ENCODE measurements around the gene ERG. TPM values are rescaled to one million over a fixed set of nuclear protein-coding genes. Genes with fewer than 3 reads are reported as not detected.

Gene ERG
- total and polyA plus RNA-seq, 2 of the 8 experiments (the other 6 are each of a cell fraction or from before 2014, with no cell fraction given): 1.0 to 3.0 TPM

- Histone ChIP-seq H3K14ac (ENCODE audit: insufficient read length) (no peak overlapping the region), H4K8ac (ENCODE audit: extremely low read depth, insufficient read depth, low read length) (no peak overlapping the region), H3K4me2 (ENCODE audit: insufficient read depth in 1 of 2, low read depth in 2 of 2, low read length in 2 of 2) (no peak overlapping the region), H3K4me3 (ENCODE audit: extremely low read depth in 1 of 4, insufficient read depth in 2 of 4, low read depth in 3 of 4, low read length in 4 of 4) (no peak overlapping the region), H2BK12ac (ENCODE audit: low read depth, low read length) (no peak overlapping the region), H3K23ac (ENCODE audit: insufficient read length) (no peak overlapping the region), H3K27ac (ENCODE audit: low read depth, low read length) (no peak overlapping the region), H3K9me3 (ENCODE audit: insufficient read depth in 2 of 2, low read depth in 1 of 2, low read length in 1 of 2) (no peaks in the 10 kb centered on the region), H4K5ac (ENCODE audit: insufficient read length, low read depth, low read length) (no peak overlapping the region), H2AFZ (ENCODE audit: low read length) (no peak overlapping the region), H3K36me3 (ENCODE audit: control insufficient read depth in 2 of 4, insufficient read depth in 4 of 4, low read length in 3 of 4) (no peaks in the 10 kb centered on the region), H4K91ac (replicated peaks; ENCODE audit: insufficient read length, low read length) (no peak overlapping the region), H3K18ac (ENCODE audit: extremely low read depth, low read length) (no peak overlapping the region), H3K56ac (replicated peaks; ENCODE audit: insufficient read length, low read depth, low read length) (no peak overlapping the region), H3K4me1 (replicated peaks in 1 of 4; ENCODE audit: control insufficient read depth in 3 of 4, insufficient read depth in 4 of 4, low read length in 3 of 4) (peaks cover 0 to 6% (median 0%) of the 10 kb centered on the region in 4 experiments; a peak in 2 of 7 replicates), H2BK20ac (ENCODE audit: low read length) (no peak overlapping the region), H3K79me2 (ENCODE audit: control insufficient read depth in 1 of 2, insufficient read depth in 2 of 2, low read length in 2 of 2) (no peaks in the 10 kb centered on the region), H2BK120ac (replicated peaks; ENCODE audit: low read depth, low read length) (no peak overlapping the region), H2AK5ac (ENCODE audit: low read depth, low read length) (no peak overlapping the region), H2BK15ac (ENCODE audit: low read length) (no peak overlapping the region), H3K79me1 (ENCODE audit: low read depth, low read length) (no peaks in the 10 kb centered on the region), H3K9ac (replicated peaks in 1 of 4; ENCODE audit: extremely low read depth in 1 of 4, low read depth in 3 of 4, low read length in 3 of 4) (no peak overlapping the region), H4K20me1 (replicated peaks in 1 of 2; ENCODE audit: control insufficient read depth in 1 of 2, insufficient read depth in 2 of 2, low read length in 2 of 2) (no peaks in the 10 kb centered on the region), H3K4ac (replicated peaks; ENCODE audit: insufficient read length, low read depth, low read length) (no peak overlapping the region), H3K27me3 (replicated peaks in 1 of 4; ENCODE audit: control insufficient read depth in 3 of 4, extremely low read depth in 1 of 4, insufficient read depth in 3 of 4, low read length in 3 of 4) (0 out of 7 replicates have a peak, but pooled peaks cover 0 to 2% (median 0%) of the 10 kb centered on the region in 4 experiments), H3K23me2 (ENCODE audit: low read depth, low read length) (no peaks in the 10 kb centered on the region), H2BK5ac (ENCODE audit: low read depth, low read length) (no peak overlapping the region)
- WGBS, 2 experiments (ENCODE audit: extremely low coverage in 1 of 2, insufficient coverage in 1 of 2, insufficient read length in 1 of 2, insufficient replicate concordance in 2 of 2, low coverage in 1 of 2, low lambda C conversion rate in 2 of 2, missing lambda C conversion rate in 1 of 2): 78% methylated on average over 3 of the region's 4 CpGs; no CpG with 5 or more reads in 1 of the 2 experiments
- TF ChIP-seq MAFK (IDR thresholded peaks at IDR 0.05; ENCODE audit: low read depth, low read length): no peak
- TF ChIP-seq ZNF274 (IDR thresholded peaks at IDR 0.05; ENCODE audit: borderline replicate concordance, extremely low read depth, low read length): no peak
- DNase-seq (ENCODE audit: low read depth in 1 of 2, low spot score in 2 of 2) (no peak), FAIRE-seq (no peak)
- POLR2A ChIA-PET (ENCODE audit: partially characterized antibody): interaction anchor here (0.5 kb wide), 1 partner anchor 739 kb away, joined by 3 read pairs; no protein-coding TSS in a partner anchor
- CTCF ChIA-PET (ENCODE audit: partially characterized antibody): no interaction called here
Observed at GRCh38 chr21:38386967-38387366, 111.3 kb downstream of the ERG start.

Data from H1 (cell line).